ENCODE results near the gene SEMA6A. TPM values are rescaled to one million over a fixed set of nuclear protein-coding genes. Genes with fewer than 3 reads are reported as not detected.

The SEMA6A gene
- polyA plus RNA-seq, 3 donors = 4.2 to 6.0 (median 5.8) TPM

- no peak overlapping the region for H3K27ac ChIP-seq (ENCODE audit: low read depth, low read length)
- 59 to 75% (median 69%) methylated on average over 5 of the region's 5 CpGs for WGBS, 3 donors
These were observed 134.7 kb downstream of the SEMA6A start for GRCh38 chr5:116439905-116440304.

GRCh38 chr5:116438979-116439554 is 135.6 kb downstream of the SEMA6A start:
- no peak overlapping the region for H3K27ac ChIP-seq (ENCODE audit: low read depth, low read length)
- WGBS, 3 donors = 51 to 67% (median 57%) methylated on average over 6 of the region's 6 CpGs

- no peak overlapping the region for H3K27ac ChIP-seq (ENCODE audit: low read depth, low read length)
These were observed 136.6 kb downstream of the SEMA6A start for GRCh38 chr5:116437922-116438578.

- 83 to 86% (median 85%) methylated on average over 6 of the region's 6 CpGs for WGBS, 3 donors
- no peak overlapping the region for H3K27ac ChIP-seq (ENCODE audit: low read depth, low read length)
These were observed 137.3 kb downstream of the SEMA6A start for GRCh38 chr5:116437351-116437705.

- WGBS, 3 donors = 66 to 88% (median 87%) methylated on average over 5 of the region's 5 CpGs
- H3K27ac ChIP-seq (ENCODE audit: low read depth, low read length) = no peak overlapping the region
These were observed 137.8 kb downstream of the SEMA6A start for GRCh38 chr5:116436674-116437350.

- WGBS, 3 donors = 60 to 68% (median 62%) methylated on average over 2 of the region's 2 CpGs
- no peak overlapping the region for H3K27ac ChIP-seq (ENCODE audit: low read depth, low read length)
These were observed 145.7 kb downstream of the SEMA6A start for GRCh38 chr5:116428966-116429365.

GRCh38 chr5:116428413-116428812 is 146.2 kb downstream of the SEMA6A start:
- no peak overlapping the region for H3K27ac ChIP-seq (ENCODE audit: low read depth, low read length)
- 94 to 96% (median 96%) methylated on average over 2 of the region's 2 CpGs for WGBS, 3 donors

- H3K27ac ChIP-seq (ENCODE audit: low read depth, low read length) = no peak overlapping the region
- WGBS, 3 donors = 34 to 79% (median 78%) methylated on average over 2 of the region's 2 CpGs
These were observed 149.7 kb downstream of the SEMA6A start for GRCh38 chr5:116424951-116425350.

- H3K27ac ChIP-seq (ENCODE audit: low read depth, low read length) = no peak overlapping the region
- WGBS, 3 donors = 98% methylated on average over 4 of the region's 4 CpGs
These were observed 150.4 kb downstream of the SEMA6A start for GRCh38 chr5:116424258-116424615.

GRCh38 chr5:116423587-116424257 is 150.9 kb downstream of the SEMA6A start:
- WGBS, 3 donors = 76 to 88% (median 83%) methylated on average over 5 of the region's 5 CpGs
- H3K27ac ChIP-seq (ENCODE audit: low read depth, low read length) = no peak overlapping the region

GRCh38 chr5:116423141-116423540 is 151.5 kb downstream of the SEMA6A start:
- no peak overlapping the region for H3K27ac ChIP-seq (ENCODE audit: low read depth, low read length)

- 85 to 89% (median 85%) methylated on average over 5 of the region's 5 CpGs for WGBS, 3 donors
- H3K27ac ChIP-seq (ENCODE audit: low read depth, low read length) = no peak overlapping the region
These were observed 153.5 kb downstream of the SEMA6A start for GRCh38 chr5:116421080-116421629.

- no peak overlapping the region for H3K27ac ChIP-seq (ENCODE audit: low read depth, low read length)
- WGBS, 3 donors = 63 to 92% (median 67%) methylated on average over 4 of the region's 4 CpGs
These were observed 154.1 kb downstream of the SEMA6A start for GRCh38 chr5:116420540-116420939.

GRCh38 chr5:116419258-116419657 is 155.4 kb downstream of the SEMA6A start:
- no peak overlapping the region for H3K27ac ChIP-seq (ENCODE audit: low read depth, low read length)
- 71 to 83% (median 77%) methylated on average over 1 of the region's 1 CpG for WGBS, 3 donors

GRCh38 chr5:116418774-116419173 is 155.8 kb downstream of the SEMA6A start:
- H3K27ac ChIP-seq (ENCODE audit: low read depth, low read length) = no peak overlapping the region
- WGBS, 3 donors = 47 to 86% (median 79%) methylated on average over 3 of the region's 3 CpGs

- 87 to 96% (median 88%) methylated on average over 2 of the region's 2 CpGs for WGBS, 3 donors
These were observed 156.6 kb downstream of the SEMA6A start for GRCh38 chr5:116418016-116418415.

GRCh38 chr5:116415989-116416388 is 158.6 kb downstream of the SEMA6A start:
- WGBS, 3 donors = 80 to 96% (median 94%) methylated on average over 5 of the region's 5 CpGs
- no peak overlapping the region for H3K27ac ChIP-seq (ENCODE audit: low read depth, low read length)

More at GRCh38 chr5:116418016-116418415, 156.6 kb downstream of the SEMA6A start:
- no peak overlapping the region for H3K27ac ChIP-seq (ENCODE audit: low read depth, low read length)

GRCh38 chr5:116415182-116415581 is 159.4 kb downstream of the SEMA6A start:
- no peak overlapping the region for H3K27ac ChIP-seq (ENCODE audit: low read depth, low read length)
- 47 to 80% (median 69%) methylated on average over 1 of the region's 1 CpG for WGBS, 3 donors

GRCh38 chr5:116411101-116411571 is 163.5 kb downstream of the SEMA6A start:
- WGBS, 3 donors = 55 to 64% (median 61%) methylated on average over 5 of the region's 5 CpGs
- H3K27ac ChIP-seq (ENCODE audit: low read depth, low read length) = no peak overlapping the region
